Heart right ventricle (tissue), 16 donors: Measurements from ENCODE around the gene ING2. TPM values are rescaled to one million over a fixed set of nuclear protein-coding genes. Genes with fewer than 3 reads are reported as not detected.

Experiments used
- ATAC-seq, 8 donors: fragments of 200-7000 bp; cut with Tn5 transposase; one replicate each; pipeline ENCODE4 v1.9.1; 2020; ENCODE audit warnings: mild to moderate bottlenecking in 8 of 8, moderate library complexity in 8 of 8, moderate number of reproducible peaks in 1 of 8
- DNase-seq, 2 donors: peaks; one replicate each; pipeline ENCODE4 v3.0.0-alpha.2; 2020
- H3K27ac ChIP-seq, 10 donors: fragments of 200-600 bp; sonication (generic) in 2 of 10; one replicate each; pipeline versions ENCODE4 v1.5.0 to v1.8.0; 2020 to 2022; ENCODE audit warnings: mild to moderate bottlenecking in 3 of 10
- H3K27me3 ChIP-seq, 7 donors: fragments of 200-600 bp; one replicate each; pipeline ENCODE4 v1.8.0; 2021 to 2022; ENCODE audit warnings: mild to moderate bottlenecking in 2 of 7
- H3K36me3 ChIP-seq, 9 donors: fragments of 200-600 bp; sonication (generic) in 1 of 9; one replicate each; pipeline versions ENCODE4 v1.5.0 to v1.8.0; 2020 to 2022; ENCODE audit warnings: mild to moderate bottlenecking in 2 of 9
- H3K4me1 ChIP-seq, 9 donors: fragments of 200-600 bp; sonication (generic) in 1 of 9; one replicate each; pipeline versions ENCODE4 v1.5.0 to v1.8.0; 2020 to 2022; ENCODE audit warnings: mild to moderate bottlenecking in 4 of 9
- H3K4me3 ChIP-seq, 10 donors: fragments of 200-600 bp; sonication (generic) in 2 of 10; one replicate each; pipeline versions ENCODE4 v1.5.0 to v1.8.0; 2020 to 2022; ENCODE audit warnings: mild to moderate bottlenecking in 7 of 10, moderate library complexity in 2 of 10
- H3K9me3 ChIP-seq, 11 donors: fragments of 200-600 bp in 10 of 11; sonication (generic) in 2 of 11; one replicate each; pipeline versions ENCODE4 v1.5.0 to v1.8.0; 2013 to 2022; ENCODE audit warnings: mild to moderate bottlenecking in 2 of 11, control low read depth in 1 of 11, moderate library complexity in 1 of 11
- CTCF ChIP-seq, 9 donors: fragments of 200-600 bp; sonication (generic) in 2 of 9; IDR thresholded peaks; one replicate each; pipeline versions ENCODE4 v1.5.0 to v1.8.0; 2021 to 2022; ENCODE audit warnings: antibody characterized with exemption in 9 of 9, mild to moderate bottlenecking in 5 of 9, moderate library complexity in 1 of 9
- WGBS, 2 donors: extraction: QIAGEN DNeasy Blood & Tissue Kit; methylation state at CpG; one replicate each; pipeline ENCODE4 v1.1.7; 2013; ENCODE audit warnings: inconsistent platforms in 1 of 2; 5-methylcytosine and 5-hydroxymethylcytosine counted together
- intact Hi-C, 10 donors: fragments of 100-400 bp; cut with DNase I; formaldehyde crosslinking; loops; one replicate each; pipeline versions ENCODE4 v1.11.1 to v1.14.2; 2022
- polyA plus RNA-seq, 2 donors: library from polyadenylated mRNA; stranded (reverse); fragments of 200-250 nt; gene quantifications; one replicate each; pipeline ENCODE4 v1.2.3, GENCODE V29; 2013
- total RNA-seq, 10 donors: library from RNA; stranded (reverse); fragmentation: NEBNext Ultra II Directional in 3 of 10; extraction: Animal tissue kit (Norgen Biotek cat#: 25700) in 3 of 10; gene quantifications; one replicate each; pipeline versions ENCODE4 v1.2.1 to v1.2.4, GENCODE V29; 2021 to 2023
- donor health status: Arrhythmogenic right ventricular cardiomyopathy.
- donor health status: ischemic (EF 13 %, LVEDD 7.1; RV severe dilation, severe dysfunction).
- donor health status: healthy with polysubstance abuse.
- donor health status: DM: no; HTN: yes; CAD: no.
- donor health status: DM: no; HTN: no; CAD: no.
- donor health status: ischemic (EF 25% LVEDD 6.9; RV normal size, moderate dysfunction).
- donor health status: ischemic (EF 25% LVEDD 5.7; RV mildly dilated, moderate dysfunction).
- donor health status: healthy.
- donor health status: DM: yes; HTN: yes; CAD: no.
- donor health status: Ischemic cardiomyopathy.
- donor health status: ischemic (EF 35%, LVEDD 5.7; RV mildly dilated, moderate dysfunction).
- donor health status: nonischemic (EF 11% LVEDD 7.7; RV severe dilation, severe dysfunction).
- donor health status: DM: yes; HTN: yes; CAD: no.
- donor health status: PGD.
- donor health status: ischemic (EF 29% LVEDD 5.4; RV normal size, mild dysfunction).
- donor health status: nonischemic (EF 23%, LVEDD 6.1; RV moderate dilation, normal function).

Gene ING2
- total and polyA plus RNA-seq, 12 donors = 1.7 to 8.6 (median 5.2) TPM

DNA sequence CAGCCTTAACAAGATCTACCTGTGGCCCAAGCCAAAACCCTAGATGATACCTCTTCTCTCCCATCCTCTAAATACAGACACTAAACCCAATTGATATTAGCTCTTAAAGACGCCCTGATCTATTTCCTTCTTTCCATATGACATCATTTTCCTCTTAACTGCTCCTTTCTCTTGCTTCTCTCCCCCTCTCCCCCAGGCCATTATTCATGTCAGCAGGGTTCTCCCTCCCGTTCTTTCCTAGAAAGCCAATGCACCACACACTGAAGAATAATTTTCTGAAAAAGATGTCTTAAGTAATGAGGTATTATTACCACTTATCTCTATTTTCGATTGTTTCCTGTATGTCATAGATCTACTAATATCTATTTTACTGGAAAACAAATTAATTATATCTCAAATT is 9.7 kb upstream of the ING2 start:
- intact Hi-C loops = no loop called here
- Histone ChIP-seq H3K4me1 (peaks cover 0 to 12% (median 5%) of the 10 kb centered on the region in 9 donors), H3K36me3 (peaks cover 0 to 9% (median 0%) of the 10 kb centered on the region in 9 donors), H3K9me3 (peaks cover 0 to 18% (median 0%) of the 10 kb centered on the region in 11 donors), H3K27me3 (no peaks in the 10 kb centered on the region), H3K4me3 (no peak overlapping the region), H3K27ac (no peak overlapping the region)
- 83 to 84% methylated on average over 3 of the region's 3 CpGs for WGBS, 2 donors
- ATAC-seq = no peak
- no peak for TF ChIP-seq CTCF (IDR thresholded peaks at IDR 0.05)
- no peak for DNase-seq

DNA sequence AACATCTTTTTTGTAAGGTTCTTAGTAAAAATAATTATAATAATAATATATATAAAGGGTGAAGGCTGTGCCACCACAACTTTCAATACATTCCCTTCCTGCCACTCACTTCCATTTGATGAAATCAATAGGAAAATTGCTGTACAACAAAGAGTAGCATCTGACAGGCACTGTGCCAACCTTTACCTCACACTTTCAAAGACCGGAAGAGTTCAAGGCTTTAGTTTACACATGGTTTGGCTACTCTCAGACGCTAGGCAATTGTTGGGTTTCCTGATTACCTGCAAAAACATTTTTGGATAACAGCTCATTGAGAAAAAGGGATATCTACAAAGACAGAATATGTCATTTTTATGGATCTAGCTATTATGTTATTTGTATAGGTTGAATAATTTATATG is 5.5 kb upstream of the ING2 start:
- H3K4me3 ChIP-seq = no peak overlapping the region
- 47 to 50% methylated on average over 2 of the region's 2 CpGs for WGBS, 2 donors
- no peak overlapping the region for H3K27ac ChIP-seq
- no peak for TF ChIP-seq CTCF (IDR thresholded peaks at IDR 0.05)
- ATAC-seq = no peak
- peak in 1 of 2 donors; percentile 11 for DNase-seq
- no peaks in the 10 kb centered on the region for H3K27me3 ChIP-seq
- H3K9me3 ChIP-seq = no peaks in the 10 kb centered on the region
- H3K4me1 ChIP-seq = peaks cover 0 to 26% (median 16%) of the 10 kb centered on the region in 9 donors
- intact Hi-C loops = no loop called here
- H3K36me3 ChIP-seq = peaks cover 0 to 4% (median 0%) of the 10 kb centered on the region in 9 donors

DNA sequence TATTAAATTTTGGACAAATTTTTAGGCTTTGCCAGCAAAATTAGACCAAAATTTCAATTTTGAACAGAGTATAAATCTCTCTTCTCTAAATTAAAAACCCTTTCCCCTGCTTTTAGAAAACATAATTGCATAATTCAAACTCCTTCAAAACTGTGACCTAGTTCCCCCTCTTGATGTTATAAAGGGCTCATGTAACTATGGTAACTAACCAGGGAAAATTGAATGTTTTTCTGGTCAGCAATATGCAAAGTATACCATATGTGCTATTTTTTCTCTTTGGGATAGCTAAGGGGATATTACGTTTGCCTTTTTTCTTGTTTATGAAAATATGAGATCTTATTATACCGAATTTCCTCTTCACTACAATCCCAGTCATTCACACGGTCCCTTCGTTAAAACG is 5.1 kb upstream of the ING2 start:
- TF ChIP-seq CTCF (IDR thresholded peaks at IDR 0.05) = no peak
- Histone ChIP-seq H3K27ac (no peak overlapping the region), H3K36me3 (peaks cover 0 to 4% (median 0%) of the 10 kb centered on the region in 9 donors), H3K4me3 (no peak overlapping the region), H3K4me1 (peaks cover 0 to 26% (median 16%) of the 10 kb centered on the region in 9 donors), H3K27me3 (no peaks in the 10 kb centered on the region), H3K9me3 (no peaks in the 10 kb centered on the region)
- intact Hi-C loops = loop anchor here in 5 of 10 donors (5.0 to 10.0 kb wide), 4 partner anchors 55 to 158 kb away; partner anchors contain the start of genes CDKN2AIP (in 3 of the 5), RWDD4 (in 3 of the 5) and TRAPPC11 (in 3 of the 5)
- WGBS, 2 donors = 81 to 92% methylated on average over 5 of the region's 5 CpGs
- no peak for DNase-seq
- ATAC-seq = no peak

- ATAC-seq = no peak
- 1% methylated on average over 15 of the region's 15 CpGs for WGBS, 2 donors
- H3K4me1 ChIP-seq = peaks cover 0 to 46% (median 23%) of the 10 kb centered on the region in 9 donors
Measured at GRCh38 chr4:183503497-183504063, 1.3 kb upstream of the ING2 start.

More at GRCh38 chr4:183503497-183504063, 1.3 kb upstream of the ING2 start:
- H3K4me3 ChIP-seq = peak overlapping the region; percentile 42 to 100 (median 97)
- H3K27ac ChIP-seq = peak overlapping the region; percentile 78 to 99 (median 97)
- H3K36me3 ChIP-seq = no peaks in the 10 kb centered on the region
- intact Hi-C loops = loop anchor here in 7 of 10 donors (2.0 to 10.0 kb wide), 7 partner anchors 59 to 155 kb away; partner anchors contain the start of genes CDKN2AIP (in 4 of the 7), RWDD4 (in 4 of the 7) and TRAPPC11 (in 4 of the 7)
- no peak for TF ChIP-seq CTCF (IDR thresholded peaks at IDR 0.05)
- no peaks in the 10 kb centered on the region for H3K27me3 ChIP-seq
- DNase-seq = no peak
- no peaks in the 10 kb centered on the region for H3K9me3 ChIP-seq
